Measurements from ENCODE around the gene MCTP1. TPM values are rescaled to one million over a fixed set of nuclear protein-coding genes. Genes with fewer than 3 reads are reported as not detected.
A peak's percentile ranks its signal among the peaks of the same experiment; 100 is the strongest.

MCTP1 gene
- total and polyA plus RNA-seq, 9 of the 15 experiments (the other 6 are each of a cell fraction or from before 2014, with no cell fraction given), result 0.04 to 0.93 (median 0.06) TPM; not detected in 4

DNA sequence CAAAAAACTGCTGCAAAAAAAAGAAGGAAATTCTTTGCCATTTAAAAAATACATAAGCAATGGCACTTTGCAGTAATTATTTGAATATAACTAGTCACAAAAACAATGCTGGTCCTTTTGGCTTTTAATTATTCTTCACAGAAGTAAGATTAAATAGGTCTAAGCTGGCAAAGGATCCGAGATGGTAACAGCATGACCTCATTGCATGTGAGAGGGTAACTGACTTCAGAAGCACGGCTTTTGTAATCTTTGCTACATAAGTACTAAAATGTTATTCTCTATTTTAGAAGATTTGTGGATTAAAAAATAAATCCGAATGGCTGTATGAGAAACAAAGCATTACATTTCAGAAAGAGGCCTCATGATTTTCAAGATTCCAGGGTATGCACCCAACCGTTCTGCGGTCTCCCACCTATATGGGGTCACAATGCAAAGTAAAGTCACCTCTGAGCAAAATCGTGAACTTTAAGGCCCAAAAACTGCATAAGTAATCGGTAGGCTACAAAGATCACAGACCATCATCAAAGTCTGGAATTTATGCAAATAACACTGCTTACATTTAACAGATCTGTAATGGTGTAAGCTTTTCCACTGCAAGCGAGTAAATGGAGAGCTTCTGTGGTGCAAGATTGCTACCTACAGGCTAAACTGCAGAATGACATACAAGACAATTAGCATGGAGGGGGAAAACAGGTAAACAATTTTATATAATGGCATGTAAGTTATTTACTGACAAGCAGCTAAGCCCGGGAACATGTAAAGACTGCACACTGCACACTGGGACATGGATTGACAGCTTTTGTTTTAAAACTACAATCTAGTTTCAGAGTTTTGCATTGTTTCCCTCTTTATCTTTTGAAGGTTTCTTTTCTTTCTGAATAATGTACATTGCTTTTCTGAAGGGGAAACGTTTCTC lies 434.8 kb downstream of the MCTP1 start:
- H3K27ac ChIP-seq (ENCODE audit: extremely low read depth, low read depth, low read length), result no peak overlapping the region
- no peak overlapping the region for H3K4me2 ChIP-seq (ENCODE audit: insufficient read depth, low read length)
- H3K9me3 ChIP-seq (replicated peaks; ENCODE audit: control insufficient read depth, insufficient read depth, low read depth, low read length), result no peaks in the 10 kb centered on the region
- H4K20me1 ChIP-seq (replicated peaks; ENCODE audit: control insufficient read depth, insufficient read depth, low read length), result no peaks in the 10 kb centered on the region
- peak; percentile 9 to 47 (median 20) for DNase-seq (ENCODE audit: extremely low read depth in 1 of 4, low spot score in 3 of 4)
- CTCF ChIA-PET (ENCODE audit: low intra/inter-chr PET ratio), result interaction anchor here (0.5 to 1.2 kb wide), 3 partner anchors 44 to 363 kb away, joined by 3 to 4 read pairs (median 3); no protein-coding TSS in a partner anchor
- no peak overlapping the region for H3K4me3 ChIP-seq
- no peaks in the 10 kb centered on the region for H3K4me1 ChIP-seq (replicated peaks in 1 of 2; ENCODE audit: control insufficient read depth in 2 of 2, insufficient read depth in 2 of 2, low read length in 2 of 2)
- H3K36me3 ChIP-seq (ENCODE audit: control insufficient read depth, insufficient read depth, low read length), result no peaks in the 10 kb centered on the region
- whole genome bisulfite sequencing (ENCODE audit: insufficient coverage, low coverage, missing lambda C conversion rate), result 3% methylated on average over 10 of the region's 10 CpGs
- H3K27me3 ChIP-seq (ENCODE audit: control insufficient read depth in 2 of 2, insufficient read depth in 2 of 2, low read length in 2 of 2), result no peaks in the 10 kb centered on the region
- FAIRE-seq, result peak; percentile 69
- no peaks in the 10 kb centered on the region for H3K79me2 ChIP-seq (ENCODE audit: control insufficient read depth, insufficient read depth, low read length)
- no TSS peak for BruUV-seq (replicated peaks)
- POLR2A ChIA-PET, result interaction anchor here (0.5 to 1.3 kb wide), 3 partner anchors 9 to 95 kb away, joined by 3 to 4 read pairs (median 4); no protein-coding TSS in a partner anchor
- ATAC-seq, result peak; percentile 85
- H3K9me1 ChIP-seq (ENCODE audit: control insufficient read depth, insufficient read depth, low read length), result no peaks in the 10 kb centered on the region
- no peak overlapping the region for H3K9ac ChIP-seq (ENCODE audit: insufficient read depth in 1 of 2, low read depth in 2 of 2, low read length in 2 of 2)
- intact Hi-C loops (cut with micrococcal nuclease) (loop anchor here (2.0 to 5.0 kb wide), 2 partner anchors 238 to 325 kb away; no protein-coding TSS in a partner anchor), in situ Hi-C loops (cut with MboI) (no loop called here)
- no peak overlapping the region for H2AFZ ChIP-seq (ENCODE audit: low read depth, low read length)
- TF ChIP-seq, protein P1, sequence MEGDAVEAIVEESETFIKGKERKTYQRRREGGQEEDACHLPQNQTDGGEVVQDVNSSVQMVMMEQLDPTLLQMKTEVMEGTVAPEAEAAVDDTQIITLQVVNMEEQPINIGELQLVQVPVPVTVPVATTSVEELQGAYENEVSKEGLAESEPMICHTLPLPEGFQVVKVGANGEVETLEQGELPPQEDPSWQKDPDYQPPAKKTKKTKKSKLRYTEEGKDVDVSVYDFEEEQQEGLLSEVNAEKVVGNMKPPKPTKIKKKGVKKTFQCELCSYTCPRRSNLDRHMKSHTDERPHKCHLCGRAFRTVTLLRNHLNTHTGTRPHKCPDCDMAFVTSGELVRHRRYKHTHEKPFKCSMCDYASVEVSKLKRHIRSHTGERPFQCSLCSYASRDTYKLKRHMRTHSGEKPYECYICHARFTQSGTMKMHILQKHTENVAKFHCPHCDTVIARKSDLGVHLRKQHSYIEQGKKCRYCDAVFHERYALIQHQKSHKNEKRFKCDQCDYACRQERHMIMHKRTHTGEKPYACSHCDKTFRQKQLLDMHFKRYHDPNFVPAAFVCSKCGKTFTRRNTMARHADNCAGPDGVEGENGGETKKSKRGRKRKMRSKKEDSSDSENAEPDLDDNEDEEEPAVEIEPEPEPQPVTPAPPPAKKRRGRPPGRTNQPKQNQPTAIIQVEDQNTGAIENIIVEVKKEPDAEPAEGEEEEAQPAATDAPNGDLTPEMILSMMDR (IDR thresholded peaks at IDR 0.05 in 2 of 3, conservative IDR thresholded peaks at IDR 0.05 in 1 of 3; ENCODE audit: insufficient read depth in 2 of 3, low read depth in 1 of 3, low read length in 3 of 3), result peak; percentile 57 to 83 (median 75)
- TF ChIP-seq REST (IDR thresholded peaks at IDR 0.05; ENCODE audit: borderline replicate concordance) (peak; percentile 41; the same call in 1 of the 2 replicates), REST (CRISPR knock-in tag; IDR thresholded peaks at IDR 0.05; ENCODE audit: low read depth) (no peak), HDAC8 (tag; IDR thresholded peaks at IDR 0.05) (no peak), RAD21 (CRISPR knock-in tag; conservative IDR thresholded peaks at IDR 0.05 in 1 of 2, IDR thresholded peaks at IDR 0.05 in 1 of 2) (peak; percentile 80 to 85), KDM4B (IDR thresholded peaks at IDR 0.05; ENCODE audit: borderline replicate concordance in 2 of 2, low read depth in 1 of 2) (no peak), ZNF695 (CRISPR knock-in tag; IDR thresholded peaks at IDR 0.05) (no peak), BCOR (IDR thresholded peaks at IDR 0.05) (no peak)
